ENCODE results near the gene SOX15.

GRCh38 chr17:7577327-7578199 lies 12.3 kb downstream of the SOX15 start:
- TF ChIP-seq CTCF (IDR thresholded peaks at IDR 0.05; ENCODE audit: borderline replicate concordance, extremely low read depth, low read length, poor library complexity, severe bottlenecking) (no peak), EZH2 (IDR thresholded peaks at IDR 0.05; ENCODE audit: borderline replicate concordance, low read depth, low read length, severe bottlenecking) (no peak)

Data from DND-41 (cell line).